Dermis blood vessel endothelial cell (primary cell): ENCODE results near the gene IGSF1. TPM values are rescaled to one million over a fixed set of nuclear protein-coding genes. Genes with fewer than 3 reads are reported as not detected.

Experiments used
- DNase-seq: peaks from one replicate; pipeline ENCODE4 v3.0.0; 2010
- total RNA-seq: library from RNA; depleted of rRNA; stranded (reverse); fragments of >200 nt; gene quantifications from 2 replicates; pipeline ENCODE4 v1.2.3, GENCODE V29; 2014

IGSF1 gene, protein sequence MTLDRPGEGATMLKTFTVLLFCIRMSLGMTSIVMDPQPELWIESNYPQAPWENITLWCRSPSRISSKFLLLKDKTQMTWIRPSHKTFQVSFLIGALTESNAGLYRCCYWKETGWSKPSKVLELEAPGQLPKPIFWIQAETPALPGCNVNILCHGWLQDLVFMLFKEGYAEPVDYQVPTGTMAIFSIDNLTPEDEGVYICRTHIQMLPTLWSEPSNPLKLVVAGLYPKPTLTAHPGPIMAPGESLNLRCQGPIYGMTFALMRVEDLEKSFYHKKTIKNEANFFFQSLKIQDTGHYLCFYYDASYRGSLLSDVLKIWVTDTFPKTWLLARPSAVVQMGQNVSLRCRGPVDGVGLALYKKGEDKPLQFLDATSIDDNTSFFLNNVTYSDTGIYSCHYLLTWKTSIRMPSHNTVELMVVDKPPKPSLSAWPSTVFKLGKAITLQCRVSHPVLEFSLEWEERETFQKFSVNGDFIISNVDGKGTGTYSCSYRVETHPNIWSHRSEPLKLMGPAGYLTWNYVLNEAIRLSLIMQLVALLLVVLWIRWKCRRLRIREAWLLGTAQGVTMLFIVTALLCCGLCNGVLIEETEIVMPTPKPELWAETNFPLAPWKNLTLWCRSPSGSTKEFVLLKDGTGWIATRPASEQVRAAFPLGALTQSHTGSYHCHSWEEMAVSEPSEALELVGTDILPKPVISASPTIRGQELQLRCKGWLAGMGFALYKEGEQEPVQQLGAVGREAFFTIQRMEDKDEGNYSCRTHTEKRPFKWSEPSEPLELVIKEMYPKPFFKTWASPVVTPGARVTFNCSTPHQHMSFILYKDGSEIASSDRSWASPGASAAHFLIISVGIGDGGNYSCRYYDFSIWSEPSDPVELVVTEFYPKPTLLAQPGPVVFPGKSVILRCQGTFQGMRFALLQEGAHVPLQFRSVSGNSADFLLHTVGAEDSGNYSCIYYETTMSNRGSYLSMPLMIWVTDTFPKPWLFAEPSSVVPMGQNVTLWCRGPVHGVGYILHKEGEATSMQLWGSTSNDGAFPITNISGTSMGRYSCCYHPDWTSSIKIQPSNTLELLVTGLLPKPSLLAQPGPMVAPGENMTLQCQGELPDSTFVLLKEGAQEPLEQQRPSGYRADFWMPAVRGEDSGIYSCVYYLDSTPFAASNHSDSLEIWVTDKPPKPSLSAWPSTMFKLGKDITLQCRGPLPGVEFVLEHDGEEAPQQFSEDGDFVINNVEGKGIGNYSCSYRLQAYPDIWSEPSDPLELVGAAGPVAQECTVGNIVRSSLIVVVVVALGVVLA (N-terminal part only)
- 0.93 TPM in 1 of 2 replicates, not detected in the other for total RNA-seq

DNA sequence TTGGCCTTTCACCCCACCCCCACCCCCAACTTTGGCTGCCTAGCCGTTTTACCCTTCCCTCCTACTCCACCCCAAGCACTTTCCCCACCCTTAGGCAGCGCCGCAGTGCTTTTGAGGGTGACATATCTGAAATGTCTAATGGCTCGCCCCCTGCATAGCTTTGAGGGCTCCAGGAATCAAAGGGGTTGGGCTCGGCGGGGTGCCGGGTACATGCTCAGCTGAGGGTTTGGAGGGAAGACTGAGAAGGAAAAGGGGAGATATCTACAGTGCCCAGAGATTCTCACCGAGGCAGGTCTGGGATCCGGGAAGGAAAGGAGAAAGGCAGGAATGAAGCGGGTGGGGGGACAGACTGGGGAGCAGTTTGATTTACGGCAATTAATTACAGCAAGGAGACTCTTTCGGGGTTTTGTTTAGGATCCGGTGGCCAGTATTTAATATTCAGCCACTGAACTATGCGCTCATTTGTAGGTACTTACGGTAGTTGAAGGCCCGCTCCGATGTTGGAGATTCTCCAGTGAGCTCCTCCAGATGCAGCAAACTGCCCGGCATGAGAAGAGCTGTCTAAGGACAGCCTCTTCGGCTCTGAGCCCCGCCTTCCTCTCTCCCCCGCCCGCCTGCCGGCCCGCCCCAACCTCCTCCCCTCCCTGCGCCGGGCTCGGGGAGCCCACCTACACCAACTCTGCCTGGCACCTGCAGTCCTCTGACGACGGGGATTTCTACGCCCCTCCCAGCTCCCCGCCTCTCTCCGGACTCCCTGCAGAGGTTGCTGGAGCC, at the start of gene IGSF1:
TSS of gene IGSF1 (minus strand) at position 569 of the 774 bp plus-strand sequence. CDS start 2,632 bp downstream, outside the sequence.
- DNase-seq: no peak

DNA sequence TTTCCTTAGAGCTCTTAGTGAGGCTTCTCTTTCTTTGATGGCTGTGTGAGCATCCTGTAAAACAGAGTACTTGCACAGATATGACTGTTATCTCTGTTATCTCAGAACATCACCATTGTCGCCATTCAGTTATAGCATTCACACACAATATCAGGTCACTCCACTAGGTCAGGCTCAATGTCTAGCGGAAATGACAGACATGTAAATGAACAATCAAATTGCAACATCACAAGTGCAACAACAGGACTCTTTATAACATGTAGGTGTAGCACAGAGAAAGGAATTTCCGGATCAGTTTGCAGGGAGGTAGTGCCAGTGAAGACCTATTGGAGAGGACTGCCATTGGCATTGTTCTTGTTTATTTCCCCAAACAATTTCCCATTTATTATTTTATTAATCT, 43.2 kb upstream of the IGSF1 start:
- no peak for DNase-seq

DNA sequence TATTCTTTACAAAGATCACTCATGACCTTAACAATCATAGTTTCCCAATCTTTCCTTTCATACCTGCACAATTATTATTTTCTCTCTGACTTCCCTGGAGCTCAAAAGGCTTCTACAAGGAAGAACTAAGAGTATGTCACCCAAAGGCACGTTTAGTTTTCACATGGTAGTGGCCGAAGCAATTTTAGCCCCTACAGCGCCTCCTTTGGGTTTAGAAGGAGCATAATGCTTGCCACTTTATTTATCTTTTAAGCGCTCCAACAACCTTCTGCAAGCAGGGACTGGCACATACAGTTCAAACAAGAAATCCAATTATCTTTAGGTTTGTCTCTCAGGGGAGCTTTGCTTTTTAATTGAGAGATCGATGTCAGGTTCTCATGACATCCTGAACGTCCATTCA, 42.0 kb upstream of the IGSF1 start:
- DNase-seq: no peak

DNA sequence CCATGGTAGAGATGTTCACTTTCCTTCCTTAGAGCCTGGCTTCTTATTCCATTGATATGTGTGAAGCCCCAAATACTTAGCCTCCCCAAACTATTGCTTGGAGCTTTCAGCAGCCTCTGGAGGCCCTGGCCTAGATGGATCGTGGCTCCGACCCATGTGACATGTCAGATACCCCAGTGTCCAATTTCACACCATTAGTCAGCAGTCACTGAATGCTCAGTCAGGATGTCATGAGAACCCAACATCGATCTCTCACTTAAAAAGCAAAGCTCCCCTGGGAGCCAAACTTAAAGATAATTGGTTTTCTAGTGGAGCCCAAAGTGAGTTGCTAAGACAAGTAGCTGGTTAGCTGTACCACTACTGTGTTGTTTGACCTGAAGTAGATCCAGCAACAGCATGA, 41.6 kb upstream of the IGSF1 start:
- DNase-seq: no peak

DNA sequence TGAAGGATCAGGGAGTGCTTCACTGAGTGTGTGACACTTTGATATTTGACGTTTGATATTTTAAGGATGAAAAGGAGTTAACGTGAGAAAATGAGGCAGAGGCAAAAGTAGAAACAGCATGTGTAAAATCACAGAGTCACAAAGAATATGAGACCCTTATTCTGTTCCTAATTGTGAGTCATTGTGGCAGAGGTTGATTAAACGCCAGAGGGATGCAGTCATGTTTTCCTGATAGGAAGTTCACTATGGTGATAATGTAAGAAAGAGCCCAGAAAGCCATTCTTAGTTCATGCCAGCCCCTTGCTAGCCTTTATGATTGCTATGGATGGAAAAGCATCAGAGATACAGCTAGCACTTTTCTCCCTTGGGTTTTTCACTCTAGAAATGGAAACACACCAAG, 33.5 kb upstream of the IGSF1 start:
- peak; percentile 1 for DNase-seq

DNA sequence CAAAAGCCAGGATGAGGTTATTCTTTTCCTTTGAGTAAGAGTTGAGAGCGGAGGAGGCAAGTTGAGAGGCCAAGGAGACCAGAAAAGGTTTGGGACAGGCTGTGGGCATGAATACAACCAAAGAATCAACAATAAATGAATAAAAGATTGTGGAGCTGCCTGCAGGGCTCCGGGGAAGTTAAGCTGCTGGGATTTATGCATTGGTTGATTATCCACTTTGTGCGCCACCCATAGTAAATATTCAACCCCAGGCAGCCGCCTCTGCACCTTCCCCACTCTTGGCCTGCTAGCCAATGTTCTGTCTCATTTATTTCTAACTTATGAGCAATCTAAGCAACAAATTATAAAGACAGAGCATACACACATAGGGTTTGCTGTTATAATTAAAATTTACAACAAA, 28.2 kb upstream of the IGSF1 start:
- no peak for DNase-seq

DNA sequence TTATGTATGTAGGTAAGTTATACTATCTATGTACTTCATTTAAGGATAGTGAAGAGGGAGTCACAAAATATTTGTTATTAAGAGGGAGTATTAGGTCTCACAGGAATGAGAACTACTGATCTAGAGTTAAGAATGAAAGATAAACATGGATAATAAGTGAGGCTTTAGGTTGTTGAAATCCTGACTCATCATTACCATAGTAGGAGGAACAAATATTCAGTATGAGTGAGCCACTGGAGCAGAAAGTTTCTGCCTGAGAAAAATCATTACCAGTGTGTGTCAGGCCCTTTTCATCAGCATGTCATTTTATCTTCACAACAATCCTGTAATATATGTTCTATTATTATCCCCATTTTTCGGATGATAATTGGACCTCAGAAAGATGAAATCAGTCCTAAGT, 27.2 kb upstream of the IGSF1 start:
- no peak for DNase-seq

DNA sequence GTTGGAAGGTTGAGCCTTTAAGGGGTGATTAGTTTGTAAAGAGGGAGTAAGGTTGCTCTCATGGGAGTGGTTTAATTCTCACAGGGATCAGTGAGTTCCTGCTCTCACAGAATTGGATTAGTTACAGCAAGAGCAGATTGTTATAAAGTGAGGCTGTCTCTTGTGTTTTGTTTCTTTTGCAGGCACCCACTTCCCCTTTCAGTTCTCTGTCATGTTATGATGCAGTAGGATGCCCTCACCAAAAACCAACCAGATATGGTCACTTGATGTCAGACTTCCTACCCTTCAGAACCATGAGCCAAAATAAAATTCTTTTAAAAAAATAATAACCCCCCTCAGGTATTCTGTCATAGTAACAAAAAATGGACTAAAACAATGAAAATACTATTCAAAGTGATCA, 19.9 kb upstream of the IGSF1 start:
- no peak for DNase-seq

DNA sequence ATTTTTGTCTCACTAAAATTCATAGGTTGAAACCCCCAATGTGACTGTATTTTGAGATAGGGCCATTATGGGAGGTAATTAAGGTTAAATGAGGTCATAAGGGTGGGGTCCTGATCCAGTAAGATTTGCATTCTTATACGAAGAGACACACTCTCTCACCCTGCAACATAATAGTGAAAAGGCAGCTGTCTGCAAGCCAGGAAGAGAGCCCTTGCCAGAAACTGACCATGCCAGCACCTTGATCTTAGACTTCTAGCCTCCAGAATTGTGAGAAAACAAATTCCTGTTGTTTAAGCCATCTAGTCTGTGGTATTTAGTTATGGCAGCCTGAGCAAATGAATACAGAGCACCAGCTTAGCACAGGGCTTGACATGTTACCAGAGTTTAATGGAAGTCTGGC, 17.5 kb upstream of the IGSF1 start:
- DNase-seq: no peak

DNA sequence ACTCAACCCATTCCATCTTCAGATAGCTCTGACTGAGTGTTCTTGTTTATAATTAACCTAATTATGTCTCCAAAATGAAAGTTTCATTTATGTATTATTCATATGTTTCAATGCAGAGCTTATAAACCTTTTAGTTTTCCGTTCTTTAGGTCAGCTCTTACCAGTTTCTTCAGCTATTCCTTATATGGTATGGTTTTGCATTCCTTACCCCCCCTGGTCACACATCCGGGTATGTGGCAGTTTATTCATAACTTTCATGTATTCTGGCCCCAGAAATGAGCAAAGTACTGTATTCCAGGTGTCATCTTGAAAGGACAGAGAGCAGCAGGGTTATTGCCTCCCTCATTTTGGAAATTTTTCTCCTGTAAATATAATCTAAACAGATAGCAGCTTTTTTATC, 16.8 kb upstream of the IGSF1 start:
- DNase-seq: no peak

DNA sequence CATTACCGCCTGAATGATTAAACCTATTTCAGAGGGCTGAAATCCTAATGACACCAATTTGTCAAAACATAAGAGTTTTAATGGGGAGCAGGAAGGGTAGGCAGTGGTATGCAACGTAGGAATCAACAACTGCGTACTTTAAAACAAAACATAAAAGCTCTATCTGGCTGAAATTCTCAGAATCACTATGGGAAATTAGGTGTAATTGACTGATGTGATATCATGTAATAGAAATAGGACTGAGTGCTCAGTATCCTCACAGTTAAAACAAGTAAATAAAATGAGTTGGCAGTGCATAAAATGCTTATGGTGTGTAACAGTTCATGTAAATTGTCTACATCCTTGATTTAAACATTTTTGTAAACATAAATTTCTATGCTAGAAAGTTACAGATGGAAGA, 13.6 kb upstream of the IGSF1 start:
- no peak for DNase-seq

DNA sequence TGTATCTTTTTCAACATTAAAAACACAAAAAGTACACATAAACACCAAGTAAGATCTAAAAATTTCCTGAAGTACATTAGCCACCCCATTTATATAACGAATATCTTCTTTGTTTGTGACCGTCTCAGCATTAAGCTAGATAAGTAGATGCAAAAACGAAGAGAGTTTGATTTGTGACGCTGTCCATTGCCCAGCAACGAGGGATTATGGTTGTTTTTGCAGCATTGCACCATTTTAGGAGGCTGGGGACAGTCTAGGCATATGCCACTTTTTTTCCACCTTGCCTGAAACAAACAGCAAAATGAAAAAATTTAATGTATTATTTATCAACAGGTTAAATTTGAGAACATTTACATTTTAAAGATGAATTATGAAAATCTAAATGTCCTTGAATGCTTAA, 12.0 kb upstream of the IGSF1 start:
- DNase-seq: no peak

DNA sequence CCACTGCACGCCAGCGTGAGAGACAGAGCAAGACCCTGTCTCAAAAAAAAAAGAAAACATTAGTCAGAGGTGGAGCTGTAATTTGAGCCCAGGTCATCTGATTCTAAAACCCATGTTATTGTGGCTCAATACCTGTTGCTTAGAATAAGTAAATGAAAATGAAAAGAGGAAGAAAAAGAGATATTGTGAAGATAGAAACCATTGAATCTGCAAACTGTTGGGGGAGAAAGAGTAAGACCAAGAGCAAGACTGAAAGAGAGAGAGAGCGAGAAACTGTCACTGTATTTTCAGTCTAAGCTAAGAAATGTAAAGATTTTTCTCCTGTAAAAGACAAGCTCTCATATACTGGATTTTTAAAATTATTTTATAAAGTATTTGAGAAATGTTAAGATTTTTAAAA, 9.7 kb upstream of the IGSF1 start:
- no peak for DNase-seq

DNA sequence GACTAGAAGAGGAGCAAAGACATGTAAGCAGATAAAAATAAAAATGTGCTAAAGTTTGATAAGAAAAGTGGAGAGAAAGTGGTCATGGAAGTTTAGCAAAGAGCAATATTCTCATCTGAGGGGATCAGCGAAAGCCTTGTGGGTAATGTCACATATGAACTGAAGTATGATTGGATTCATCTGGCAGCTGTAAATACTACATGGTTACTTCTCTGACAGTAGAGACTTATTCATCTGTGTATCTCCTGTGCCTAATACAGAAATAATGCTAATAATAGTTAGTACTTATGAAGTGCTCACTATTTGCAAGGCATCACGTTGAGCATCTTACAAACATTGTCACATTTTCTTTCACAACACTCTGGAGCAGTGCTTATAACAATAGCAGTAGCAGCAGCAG, 8.9 kb upstream of the IGSF1 start:
- no peak for DNase-seq

DNA sequence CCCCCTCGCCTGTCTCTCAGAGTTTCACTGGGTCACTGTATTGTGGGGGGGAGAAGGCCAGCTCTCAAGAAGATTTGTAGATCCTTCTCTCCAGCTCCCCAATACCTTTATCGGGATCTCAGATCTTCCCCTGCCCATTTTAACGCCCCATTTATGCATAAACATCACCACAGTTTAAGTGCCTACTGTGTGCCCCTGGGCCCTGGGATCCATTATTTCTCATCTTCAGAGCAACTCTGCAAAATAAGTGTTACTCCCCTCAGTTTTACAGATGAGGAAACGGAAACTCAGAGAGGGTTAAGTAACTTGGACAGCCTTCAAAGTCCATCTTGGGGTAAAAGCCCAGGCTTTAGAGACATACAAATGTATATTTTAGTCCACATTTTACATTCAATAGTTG, 421 bp upstream of the IGSF1 start:
- no peak for DNase-seq

DNA sequence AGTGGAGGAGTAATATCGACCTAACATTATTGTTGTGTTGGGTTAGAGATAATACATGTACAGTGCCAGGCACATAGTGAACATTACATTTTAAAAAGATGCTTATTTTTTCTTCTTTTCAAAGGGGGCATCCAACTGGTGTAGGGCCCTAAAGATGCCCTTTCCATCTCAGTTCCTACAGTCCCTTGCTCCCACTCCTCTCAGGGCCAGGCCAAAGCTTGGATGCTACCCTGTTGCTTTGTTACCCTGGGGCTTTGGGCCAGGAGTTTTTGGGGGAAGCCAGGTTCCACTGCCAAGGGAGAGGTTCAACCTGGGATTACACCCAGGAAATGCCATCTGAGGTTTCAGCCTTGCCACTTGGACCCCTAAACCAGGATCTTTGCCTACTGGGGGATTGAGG, 918 bp downstream of the IGSF1 start:
- no peak for DNase-seq

DNA sequence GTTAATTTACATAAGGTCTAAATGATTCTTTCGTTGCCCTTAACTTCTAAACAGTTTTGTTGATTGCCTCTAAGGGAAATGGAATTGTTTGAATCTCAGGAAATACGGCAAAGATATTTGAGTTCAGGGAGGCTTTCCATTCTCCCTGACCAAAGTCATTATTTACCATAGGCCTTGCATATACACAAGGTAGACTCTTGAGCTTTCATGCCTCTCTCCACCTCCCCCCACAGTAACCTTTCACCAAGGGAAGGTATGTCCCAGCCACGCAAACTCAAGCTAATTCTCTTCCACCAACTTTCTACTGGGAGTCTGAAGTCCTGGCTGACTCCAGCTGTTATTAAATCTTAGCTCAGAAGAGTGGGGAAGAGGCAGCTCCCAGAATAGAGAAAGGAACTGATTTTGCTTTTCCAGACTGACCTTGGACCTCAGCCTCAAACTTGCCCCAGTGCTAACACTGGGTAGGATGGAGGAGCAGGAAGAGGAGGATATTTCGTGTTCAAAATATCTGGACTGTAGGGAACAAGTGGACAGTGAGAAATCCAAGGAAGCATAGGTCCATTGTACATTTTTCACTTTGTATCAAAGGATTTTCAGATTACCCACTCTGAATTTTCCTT, 1.4 kb downstream of the IGSF1 start:
- no peak for DNase-seq

DNA sequence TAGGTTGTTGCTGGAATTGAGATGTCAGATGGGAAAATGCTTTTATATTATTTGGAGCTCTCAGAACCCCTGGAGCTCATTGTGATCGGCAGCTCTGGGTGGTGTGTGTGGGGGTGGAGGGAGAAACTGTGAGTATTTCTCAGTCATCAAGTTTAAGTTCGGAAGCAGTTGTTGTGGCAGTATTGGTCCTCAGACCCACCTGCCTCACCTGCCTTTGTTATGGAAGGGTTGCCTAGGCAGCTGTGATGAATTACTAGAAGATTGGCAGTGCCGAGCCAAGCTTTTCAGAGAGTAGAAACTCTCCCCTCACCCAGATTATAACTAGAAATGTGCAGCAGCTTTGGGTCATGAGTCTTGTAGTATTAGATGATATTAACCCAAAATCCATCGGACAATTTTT, 9.5 kb downstream of the IGSF1 start:
- no peak for DNase-seq

DNA sequence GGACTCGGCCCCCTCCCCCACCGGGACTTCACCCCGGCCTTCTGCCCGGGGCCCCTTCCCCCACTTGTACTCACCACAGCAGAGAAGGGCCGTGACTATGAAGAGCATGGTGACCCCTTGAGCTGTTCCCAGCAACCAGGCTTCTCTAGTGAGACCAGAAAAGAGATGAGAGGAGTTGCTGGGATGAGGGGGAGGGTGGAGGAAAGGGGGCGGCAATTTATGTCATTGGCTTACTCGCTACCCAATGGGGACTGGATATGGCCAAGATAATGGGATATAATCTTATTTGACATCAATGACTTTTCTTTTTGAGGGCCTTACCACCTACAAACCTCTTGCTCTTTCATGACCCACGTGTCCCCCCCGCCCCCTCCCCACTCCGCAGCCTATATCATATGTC, 9.9 kb downstream of the IGSF1 start:
- no peak for DNase-seq

DNA sequence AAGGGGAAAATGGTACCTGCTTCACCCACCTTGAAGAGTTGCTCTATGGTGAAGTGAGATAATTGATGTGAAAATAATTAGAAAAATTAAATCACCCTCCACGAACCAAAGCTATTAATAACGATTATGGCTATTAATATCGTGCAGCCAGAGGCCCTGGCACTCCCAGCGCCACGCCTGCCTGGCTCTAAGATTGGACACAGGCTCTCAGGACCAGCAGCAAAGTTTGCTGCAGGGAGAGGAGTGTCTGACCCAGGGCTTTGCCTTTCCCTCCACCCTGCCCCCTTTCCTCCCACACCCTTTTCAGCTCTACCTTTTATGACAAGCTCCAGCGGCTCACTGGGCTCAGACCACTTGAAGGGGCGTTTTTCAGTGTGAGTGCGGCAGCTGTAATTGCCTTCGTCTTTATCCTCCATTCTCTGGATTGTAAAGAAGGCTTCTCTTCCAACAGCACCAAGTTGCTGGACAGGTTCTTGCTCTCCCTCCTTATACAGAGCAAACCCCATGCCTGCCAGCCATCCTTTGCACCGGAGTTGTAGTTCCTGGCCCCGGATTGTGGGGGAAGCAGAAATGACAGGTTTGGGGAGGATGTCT, 11.5 kb downstream of the IGSF1 start:
- DNase-seq: no peak

DNA sequence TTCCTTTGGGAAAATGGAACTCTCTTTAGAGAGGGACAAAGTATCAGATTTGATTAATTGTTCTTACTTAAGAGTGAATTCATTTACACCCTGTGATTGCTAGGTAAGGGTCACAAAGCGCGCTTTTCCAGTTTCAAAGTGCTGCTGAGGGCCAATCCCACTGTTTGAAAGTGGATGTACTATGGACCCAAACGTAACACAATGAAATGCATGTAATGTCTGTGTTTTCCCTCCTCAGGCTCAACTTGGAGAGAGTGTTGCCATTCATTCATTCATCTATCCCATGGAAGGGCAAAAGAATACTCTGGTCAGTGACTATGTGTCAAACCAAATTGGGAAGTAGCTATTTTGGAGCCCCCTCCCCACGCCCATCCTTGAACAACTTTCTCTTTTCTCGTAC, 16.1 kb downstream of the IGSF1 start:
- DNase-seq: no peak
